ENCODE measurements around the gene SHANK1.
"Not testable (repeated sequence)": the region's sequence is repeated elsewhere in the genome, so short reads cannot be mapped to it uniquely, and the experiment has no call there.

Gene SHANK1

GRCh38 chr19:50632151-50632835, 87.3 kb downstream of the SHANK1 start:
- no peak for DNase-seq

- no peak for DNase-seq
Measured at GRCh38 chr19:50629801-50630200, 89.8 kb downstream of the SHANK1 start.

- DNase-seq, result no peak
Measured at GRCh38 chr19:50629194-50629593, 90.4 kb downstream of the SHANK1 start.

GRCh38 chr19:50628551-50628950, 91.1 kb downstream of the SHANK1 start:
- DNase-seq, result no peak

- no peak for DNase-seq
Measured at GRCh38 chr19:50628146-50628545, 91.5 kb downstream of the SHANK1 start.

- DNase-seq, result no peak
Measured at GRCh38 chr19:50626795-50627194, 92.8 kb downstream of the SHANK1 start.

GRCh38 chr19:50626011-50626410, 93.6 kb downstream of the SHANK1 start:
- no peak for DNase-seq

GRCh38 chr19:50624949-50625600, 94.5 kb downstream of the SHANK1 start:
- no peak for DNase-seq

- not testable (repeated sequence) for DNase-seq
Measured at GRCh38 chr19:50620394-50620906, 99.2 kb downstream of the SHANK1 start.

- not testable (repeated sequence) for DNase-seq
Measured at GRCh38 chr19:50619184-50619583, 100.4 kb downstream of the SHANK1 start.

- DNase-seq, result not testable (repeated sequence)
Measured at GRCh38 chr19:50618379-50618778, 101.2 kb downstream of the SHANK1 start.

- DNase-seq, result not testable (repeated sequence)
Measured at GRCh38 chr19:50612504-50613404, 106.8 kb downstream of the SHANK1 start.
